Stimulated activated naive CD4-positive, alpha-beta T cell (primary cell): ENCODE measurements around the gene TMCO4.
A peak's percentile ranks its signal among the peaks of the same experiment; 100 is the strongest.

ENCODE experiments used
- DNase-seq, 6 experiments: peaks; one replicate each; lab custom pipeline; 2025; lab: John Stamatoyannopoulos, UW

Gene TMCO4

GRCh38 chr1:19715334-19716203, 84.1 kb downstream of the TMCO4 start:
- DNase-seq, result peak; percentile 44 to 73 (median 63)

- no peak for DNase-seq
Observed at GRCh38 chr1:19712928-19713327, 86.8 kb downstream of the TMCO4 start.

- DNase-seq, result no peak
Observed at GRCh38 chr1:19710825-19711611, 88.7 kb downstream of the TMCO4 start.

GRCh38 chr1:19709260-19709793, 90.4 kb downstream of the TMCO4 start:
- no peak for DNase-seq

- DNase-seq, result no peak
Observed at GRCh38 chr1:19708567-19709110, 91.1 kb downstream of the TMCO4 start.

GRCh38 chr1:19706136-19706535, 93.6 kb downstream of the TMCO4 start:
- no peak for DNase-seq

GRCh38 chr1:19705464-19705863, 94.3 kb downstream of the TMCO4 start:
- DNase-seq, result no peak

- peak in 5 of 6 experiments; percentile 29 to 59 (median 44) for DNase-seq
Observed at GRCh38 chr1:19704247-19705113, 95.2 kb downstream of the TMCO4 start.

- no peak for DNase-seq
Observed at GRCh38 chr1:19703280-19703679, 96.4 kb downstream of the TMCO4 start.

- no peak for DNase-seq
Observed at GRCh38 chr1:19700079-19700777, 99.5 kb downstream of the TMCO4 start.

- DNase-seq, result no peak
Observed at GRCh38 chr1:19698181-19698580, 101.5 kb downstream of the TMCO4 start.

GRCh38 chr1:19696820-19697219, 102.9 kb downstream of the TMCO4 start:
- DNase-seq, result no peak

- no peak for DNase-seq
Observed at GRCh38 chr1:19695772-19696171, 103.9 kb downstream of the TMCO4 start.

- no peak for DNase-seq
Observed at GRCh38 chr1:19694298-19694697, 105.4 kb downstream of the TMCO4 start.

GRCh38 chr1:19690342-19690741, 109.4 kb downstream of the TMCO4 start:
- DNase-seq, result no peak

- no peak for DNase-seq
Observed at GRCh38 chr1:19689856-19690255, 109.9 kb downstream of the TMCO4 start.

GRCh38 chr1:19689085-19689757, 110.5 kb downstream of the TMCO4 start:
- no peak for DNase-seq

- DNase-seq, result peak in 3 of 6 experiments; percentile 15 to 65 (median 56)
Observed at GRCh38 chr1:19688041-19688842, 111.5 kb downstream of the TMCO4 start.

- DNase-seq, result no peak
Observed at GRCh38 chr1:19687414-19687813, 112.3 kb downstream of the TMCO4 start.
